GM12864 (cell line): ENCODE measurements around the gene NFYC.
A peak's percentile ranks its signal among the peaks of the same experiment; 100 is the strongest.

Source experiments
- DNase-seq: peaks from one replicate; pipeline ENCODE4 v3.0.0-alpha.2; 2011; ENCODE audit warnings: low read depth
- H3K4me3 ChIP-seq: 2 replicates; pipeline ENCODE4 v1.5.1; 2011; ENCODE audit warnings: mild to moderate bottlenecking, low read depth, low read length, control low read depth
- CTCF ChIP-seq: IDR thresholded peaks from 2 replicates; pipeline ENCODE4 v1.5.1; 2011; ENCODE audit warnings: low read depth, mild to moderate bottlenecking, moderate library complexity, low read length, control low read depth, inconsistent platforms; ENCODE audit errors: missing control alignments

The NFYC gene

GRCh38 chr1:40691538-40692428, at the start of gene NFYC:
NFYC (plus strand) TSS chr1:40691704; CDS start chr1:40738844, 47,140 bp downstream.
- DNase-seq: peak; percentile 95
- no peak for TF ChIP-seq CTCF
- peak within 1 kb of the TSS; percentile 99 for H3K4me3 ChIP-seq

GRCh38 chr1:40645118-40645680, 46.3 kb upstream of the NFYC start:
- no peak for TF ChIP-seq CTCF
- DNase-seq: no peak
- no peak overlapping the region for H3K4me3 ChIP-seq

- DNase-seq: no peak
- no peak for TF ChIP-seq CTCF
- H3K4me3 ChIP-seq: no peak overlapping the region
These were observed 45.2 kb upstream of the NFYC start for GRCh38 chr1:40646315-40646714.

GRCh38 chr1:40648200-40648599, 43.3 kb upstream of the NFYC start:
- no peak overlapping the region for H3K4me3 ChIP-seq
- no peak for DNase-seq
- no peak for TF ChIP-seq CTCF

- TF ChIP-seq CTCF: no peak
- DNase-seq: no peak
- H3K4me3 ChIP-seq: no peak overlapping the region
These were observed 42.4 kb upstream of the NFYC start for GRCh38 chr1:40648928-40649591.

GRCh38 chr1:40649592-40649930, 41.9 kb upstream of the NFYC start:
- TF ChIP-seq CTCF: no peak
- H3K4me3 ChIP-seq: no peak overlapping the region
- no peak for DNase-seq
